Erythroblast (primary cell): ENCODE measurements around the gene PSMD6.

Experiments used
- DNase-seq, 2 experiments: peaks; one replicate each; lab custom pipeline; 2025; lab: John Stamatoyannopoulos, UW
- GATA1 ChIP-seq: IDR thresholded peaks from 2 replicates; pipeline ENCODE4 v1.6.1; 2011; ENCODE audit warnings: low read depth, mild to moderate bottlenecking, control low read depth, low read length, moderate library complexity
- POLR2A ChIP-seq: IDR thresholded peaks from 2 replicates; pipeline ENCODE4 v1.6.1; 2011; ENCODE audit warnings: mild to moderate bottlenecking, low read length

The PSMD6 gene

DNA sequence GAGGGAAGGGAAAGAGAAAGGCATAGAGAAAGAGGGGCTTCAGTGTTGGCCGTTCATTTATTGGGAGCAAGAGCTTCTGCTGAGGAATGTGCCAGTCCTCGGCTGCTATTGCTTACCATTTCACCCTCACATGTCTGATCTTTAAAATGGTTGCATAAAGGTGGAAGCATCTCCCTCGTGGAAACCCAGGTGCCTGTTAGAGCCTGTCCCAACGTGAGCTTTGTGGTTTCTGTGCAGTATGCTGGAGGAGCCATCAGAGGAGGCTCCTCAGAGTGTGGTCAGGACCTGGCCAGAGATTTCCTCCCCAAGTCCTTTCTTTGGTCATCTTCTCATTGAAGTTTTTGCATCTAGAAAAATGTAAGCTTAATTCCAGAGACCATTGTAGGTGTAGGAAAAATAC lies 34.4 kb downstream of the PSMD6 start:
- TF ChIP-seq GATA1 (no peak), POLR2A (no peak)

DNA sequence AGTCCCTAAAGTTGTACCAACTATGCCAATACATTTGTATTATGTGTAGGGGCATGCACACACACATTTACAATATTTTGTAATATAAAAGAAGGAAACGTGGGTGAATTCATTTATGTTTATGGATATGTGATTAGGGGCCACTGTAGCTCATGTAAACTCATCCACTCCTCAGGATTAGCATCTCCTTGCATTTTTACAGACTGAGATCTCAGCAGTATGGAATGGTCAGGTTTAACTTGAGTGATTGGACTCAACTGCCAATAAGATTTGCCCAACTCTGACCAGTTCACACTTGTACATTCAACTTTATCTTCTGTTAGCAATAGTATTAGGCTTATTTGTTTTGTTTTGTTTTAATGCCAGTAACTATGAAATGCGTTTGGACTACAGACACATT lies 36.5 kb downstream of the PSMD6 start:
- no peak for DNase-seq
- TF ChIP-seq GATA1 (no peak), POLR2A (no peak)

More for the DNA sequence above, 34.4 kb downstream of the PSMD6 start:
- no peak for DNase-seq

DNA sequence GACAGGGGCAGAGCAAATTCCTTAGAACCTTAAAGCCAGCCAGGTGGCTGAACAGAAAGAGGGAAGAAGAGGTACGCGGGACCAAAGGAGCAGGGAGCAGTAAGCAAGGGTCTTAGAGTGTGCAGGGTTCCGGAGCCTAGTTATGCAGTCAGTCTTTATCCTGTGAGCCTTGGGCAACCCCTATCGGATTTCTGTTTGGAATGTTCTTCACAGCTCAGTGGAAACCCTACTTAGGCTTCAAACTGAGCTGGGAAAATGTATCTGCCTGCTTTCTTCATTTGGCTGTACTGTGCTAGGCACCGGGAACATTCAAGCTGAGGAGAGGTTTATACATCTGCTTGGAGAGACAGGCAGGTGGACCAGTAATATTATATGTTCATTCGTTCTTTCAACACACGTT lies 37.1 kb downstream of the PSMD6 start:
- no peak for DNase-seq
- TF ChIP-seq GATA1 (no peak), POLR2A (no peak)

DNA sequence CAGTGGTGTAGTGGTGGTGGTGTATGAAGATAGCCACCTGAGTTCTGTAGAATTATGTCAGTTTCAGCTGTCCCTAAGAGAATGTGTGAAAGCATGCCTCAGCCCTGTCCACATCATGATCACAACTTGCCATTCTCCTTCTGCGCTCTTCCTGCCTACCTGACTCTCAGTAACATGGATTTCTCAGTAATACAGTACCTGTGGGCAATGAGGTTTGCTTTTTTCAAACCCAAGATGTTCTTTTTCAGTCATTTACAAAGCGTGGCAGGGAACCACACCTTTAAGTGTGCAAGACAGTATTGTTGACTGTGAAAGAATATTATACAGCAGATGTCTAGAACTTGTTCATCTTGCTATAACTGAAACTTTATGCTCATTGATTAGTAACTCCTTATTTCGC lies 38.9 kb downstream of the PSMD6 start:
- no peak for DNase-seq
- no peak for TF ChIP-seq POLR2A
- no peak for TF ChIP-seq GATA1

DNA sequence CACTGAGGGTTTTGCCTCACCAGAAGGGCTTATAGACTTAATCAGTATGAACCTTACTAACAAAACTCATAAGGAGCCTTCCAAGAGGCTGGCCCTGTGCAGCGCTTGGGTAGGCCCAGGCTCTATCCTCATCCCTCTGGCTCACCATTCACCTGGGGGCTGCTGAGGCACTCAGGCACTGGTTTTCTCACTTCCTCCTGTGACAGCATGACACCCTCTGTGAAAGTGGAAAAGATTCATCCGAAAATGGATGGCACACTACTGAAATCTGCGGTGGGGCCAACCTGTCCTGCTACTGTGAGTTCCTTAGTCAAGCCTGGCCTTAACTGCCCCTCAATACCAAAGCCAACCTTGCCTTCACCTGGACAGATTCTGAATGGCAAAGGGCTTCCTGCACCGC lies 41.3 kb downstream of the PSMD6 start:
- no peak for DNase-seq
- no peak for TF ChIP-seq POLR2A

DNA sequence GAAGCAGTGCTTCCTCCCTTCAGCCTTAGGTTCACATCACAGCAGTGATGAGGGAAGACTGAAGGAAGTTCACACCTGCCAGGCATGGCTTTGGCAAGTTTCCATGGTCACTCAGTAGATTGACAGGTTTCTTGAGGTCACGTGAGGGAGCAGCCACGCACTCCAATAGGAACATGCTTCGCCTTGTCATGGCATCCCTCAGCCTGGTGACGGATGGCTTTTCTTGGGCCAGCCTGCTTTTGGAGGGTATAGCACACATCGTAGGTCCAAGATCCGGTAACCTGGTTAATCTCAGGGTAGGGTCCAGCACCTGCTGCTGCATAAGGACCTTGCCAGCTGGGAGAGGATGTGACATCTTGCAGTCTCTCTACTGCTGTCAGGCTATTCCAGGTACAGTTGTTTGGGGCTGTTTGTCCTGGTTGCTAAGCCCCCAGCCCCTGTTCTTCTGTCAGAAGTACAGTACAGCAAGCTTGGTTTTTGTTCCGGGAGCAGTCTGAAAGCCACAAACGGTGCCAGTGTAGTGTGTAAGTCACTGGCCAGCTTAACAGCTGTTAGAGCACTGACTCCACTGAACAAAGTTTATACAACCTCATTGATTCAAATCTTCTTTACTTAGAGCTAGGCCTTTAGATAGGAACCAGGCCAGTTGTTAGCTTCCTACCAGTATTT lies 42.3 kb downstream of the PSMD6 start:
- no peak for DNase-seq
- no peak for TF ChIP-seq GATA1
- no peak for TF ChIP-seq POLR2A

DNA sequence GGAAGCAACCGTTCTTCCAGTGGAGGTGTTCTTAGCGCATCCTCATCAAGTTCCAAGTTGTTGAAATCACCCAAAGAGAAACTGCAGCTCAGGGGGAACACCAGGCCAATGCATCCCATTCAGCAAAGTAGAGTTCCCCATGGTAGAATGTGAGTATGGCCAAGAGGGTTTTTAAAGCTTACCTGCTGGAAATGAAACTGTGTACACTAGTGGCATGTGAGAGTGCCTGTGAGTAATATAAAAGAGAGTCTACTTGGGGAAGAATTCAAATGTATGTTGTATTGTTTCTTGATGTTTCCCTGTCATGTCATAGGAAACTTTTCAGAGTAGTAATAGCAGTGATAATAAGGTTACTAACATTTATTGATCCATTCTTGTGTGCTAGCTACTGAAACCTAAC lies 43.3 kb downstream of the PSMD6 start:
- TF ChIP-seq GATA1 (no peak), POLR2A (no peak)
- DNase-seq: no peak

DNA sequence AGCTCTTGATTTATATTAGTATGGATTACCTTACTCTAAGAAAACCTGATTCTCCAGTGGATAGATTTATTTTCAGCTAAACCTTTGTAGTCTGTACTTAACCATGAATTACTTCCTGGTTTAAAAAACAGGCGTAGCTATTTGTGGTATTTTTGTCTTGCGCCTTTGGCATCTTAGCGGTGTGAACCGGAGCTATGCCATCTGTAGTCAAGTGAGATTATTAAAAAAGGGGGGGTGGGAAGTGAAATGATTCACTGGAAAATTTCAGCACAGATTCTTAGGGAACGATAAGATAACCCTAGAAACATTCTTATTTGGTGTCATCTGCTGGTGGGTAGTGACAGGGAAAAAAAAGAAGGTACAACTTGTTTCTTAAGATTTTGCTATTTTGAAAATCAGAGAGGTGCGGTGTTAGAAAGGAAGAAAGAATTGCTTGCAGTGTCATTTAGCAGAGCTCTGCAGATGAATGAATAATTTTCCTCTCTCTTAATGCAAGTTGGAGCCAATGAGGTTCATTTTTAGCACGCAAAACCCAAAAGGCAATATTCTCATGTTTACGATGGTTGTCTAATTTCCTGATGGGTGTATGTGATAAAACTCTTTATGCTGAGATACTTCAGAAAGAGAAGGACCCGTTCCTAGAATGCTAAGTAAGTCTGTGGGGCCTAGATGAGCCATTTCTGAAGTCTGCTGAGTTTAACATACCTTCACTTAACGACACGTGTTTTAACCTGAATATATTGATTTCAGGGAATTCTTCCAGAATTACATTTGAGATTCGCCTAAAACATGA lies 44.0 kb downstream of the PSMD6 start:
- DNase-seq: no peak
- TF ChIP-seq POLR2A (no peak), GATA1 (no peak)

DNA sequence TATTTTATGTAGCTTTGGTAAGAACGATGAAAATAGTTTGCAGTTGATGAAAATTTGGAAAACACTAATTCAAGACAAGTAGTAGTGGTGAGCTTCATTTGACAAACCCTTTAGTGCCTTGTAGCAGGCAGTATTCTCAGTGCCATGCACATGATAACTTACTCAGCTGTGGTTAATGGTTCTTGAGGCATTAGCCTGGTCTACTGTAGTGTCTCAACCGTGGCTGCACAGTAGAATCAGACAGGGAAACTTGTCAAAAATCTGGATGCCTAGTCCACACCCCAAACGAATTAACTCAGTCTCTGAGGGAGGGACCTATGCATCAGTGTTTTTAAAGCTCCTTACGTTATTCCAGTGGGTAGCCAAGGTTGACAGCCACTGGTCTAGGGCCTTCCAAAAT lies 45.4 kb downstream of the PSMD6 start:
- DNase-seq: no peak
- no peak for TF ChIP-seq POLR2A
- TF ChIP-seq GATA1: no peak

DNA sequence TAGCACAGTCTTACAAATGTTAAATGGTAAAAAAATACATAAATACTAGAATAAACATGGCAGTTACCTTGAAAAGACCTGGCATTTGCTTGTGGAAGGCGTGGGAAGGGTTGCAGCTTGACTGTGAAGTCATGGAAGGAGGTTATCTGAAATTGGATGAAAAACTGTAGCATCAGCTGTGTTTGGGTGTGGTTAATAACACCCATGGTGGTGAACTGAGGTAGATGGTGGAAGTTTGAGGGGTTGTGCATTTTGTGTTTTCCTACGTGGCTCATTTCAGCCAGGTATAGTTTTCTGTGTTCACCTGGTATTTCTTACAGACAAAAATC lies 46.5 kb downstream of the PSMD6 start:
- no peak for TF ChIP-seq GATA1
- no peak for TF ChIP-seq POLR2A
- DNase-seq: peak; percentile 60 to 67

DNA sequence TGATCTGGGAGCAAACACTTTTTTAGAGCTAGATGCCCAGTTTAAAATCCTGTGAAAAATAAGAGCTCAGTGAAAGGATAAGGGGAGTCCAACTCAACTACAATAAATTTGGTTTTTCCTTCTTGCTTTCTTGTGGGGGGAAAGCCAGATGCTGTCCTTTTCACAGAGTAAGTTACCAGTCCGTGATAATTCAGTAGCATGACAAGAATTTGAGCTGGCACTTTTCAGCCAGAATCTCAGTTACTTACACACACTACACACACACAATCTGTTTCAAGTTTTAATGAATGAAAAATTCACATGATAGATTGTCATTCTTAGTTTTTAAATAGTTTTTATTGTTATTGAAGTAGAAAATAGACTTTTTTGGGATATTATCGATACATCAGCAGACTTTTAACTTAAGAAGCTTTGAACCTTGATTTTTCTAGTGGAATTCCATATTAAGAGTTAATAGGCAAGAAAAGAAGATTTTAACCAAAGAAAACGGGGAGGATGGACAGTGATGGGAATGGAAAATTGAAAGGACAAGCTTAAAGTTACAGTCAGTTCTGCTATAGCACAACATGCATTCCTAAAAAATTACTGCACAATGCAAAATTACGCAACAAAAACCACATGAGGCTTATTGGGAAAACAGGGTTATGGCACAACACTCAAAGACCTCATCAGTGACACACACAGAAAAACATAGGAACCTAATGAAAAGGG lies 47.0 kb downstream of the PSMD6 start:
- DNase-seq: no peak
- TF ChIP-seq GATA1: no peak
- no peak for TF ChIP-seq POLR2A

DNA sequence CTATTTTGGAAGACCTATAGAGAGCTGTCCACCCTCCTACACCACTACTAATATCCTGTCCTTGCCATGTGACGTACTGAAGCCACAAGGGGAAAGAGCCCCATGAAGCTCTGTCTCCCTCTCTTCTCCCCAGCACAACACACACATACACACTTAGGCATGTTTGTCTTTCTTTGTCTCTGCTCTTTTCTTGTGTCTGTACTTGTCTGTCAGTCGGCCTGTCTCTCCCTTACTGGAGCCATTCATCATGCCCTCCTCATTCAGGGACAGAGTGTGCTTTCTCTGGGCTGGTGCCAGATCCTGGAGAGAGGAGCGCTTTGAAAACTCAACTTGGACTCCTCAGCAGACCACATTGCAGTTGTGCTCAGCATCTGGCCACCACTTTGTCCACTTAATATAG lies 47.6 kb downstream of the PSMD6 start:
- TF ChIP-seq POLR2A (no peak), GATA1 (no peak)
- no peak for DNase-seq

DNA sequence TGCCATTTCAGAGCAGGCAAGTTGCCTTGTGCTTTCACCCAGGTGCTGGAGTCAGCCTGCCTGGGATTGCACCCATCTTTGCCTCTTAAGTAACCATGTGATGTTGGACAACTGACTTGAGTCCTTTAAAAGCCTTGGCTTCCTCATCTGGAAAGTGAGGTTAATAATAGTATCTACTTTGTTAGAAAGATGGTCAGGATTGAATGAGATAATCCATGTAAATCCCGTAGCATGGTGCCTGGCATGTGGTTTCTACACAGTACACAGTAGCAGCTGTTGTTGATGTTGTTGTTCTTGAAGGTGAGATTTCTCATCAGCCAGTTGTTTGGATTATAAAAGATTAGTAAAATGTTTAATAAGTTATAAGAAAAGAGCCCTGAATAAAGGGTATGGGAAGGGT lies 48.8 kb downstream of the PSMD6 start:
- TF ChIP-seq POLR2A: no peak
- no peak for TF ChIP-seq GATA1
- no peak for DNase-seq

DNA sequence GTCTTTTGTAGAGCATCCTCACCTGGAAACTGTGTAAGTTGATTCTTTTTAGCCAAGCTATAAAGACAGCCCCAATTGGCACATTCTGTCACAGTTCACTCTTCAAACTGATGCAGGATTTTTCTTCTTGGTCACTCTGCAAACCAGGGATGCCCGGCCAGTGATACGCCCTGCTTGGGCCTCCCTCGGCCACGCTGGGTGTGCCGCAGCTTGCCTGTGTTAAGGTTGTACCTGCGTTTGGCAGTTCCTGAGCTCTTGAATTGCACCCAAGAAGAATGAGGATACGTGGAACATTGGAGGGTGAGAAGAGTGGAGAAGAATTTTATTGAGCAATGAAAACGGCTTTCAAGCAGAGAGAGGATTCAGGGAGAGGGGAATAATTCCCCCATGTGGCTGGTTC lies 49.9 kb downstream of the PSMD6 start:
- TF ChIP-seq GATA1 (no peak), POLR2A (no peak)
- no peak for DNase-seq

DNA sequence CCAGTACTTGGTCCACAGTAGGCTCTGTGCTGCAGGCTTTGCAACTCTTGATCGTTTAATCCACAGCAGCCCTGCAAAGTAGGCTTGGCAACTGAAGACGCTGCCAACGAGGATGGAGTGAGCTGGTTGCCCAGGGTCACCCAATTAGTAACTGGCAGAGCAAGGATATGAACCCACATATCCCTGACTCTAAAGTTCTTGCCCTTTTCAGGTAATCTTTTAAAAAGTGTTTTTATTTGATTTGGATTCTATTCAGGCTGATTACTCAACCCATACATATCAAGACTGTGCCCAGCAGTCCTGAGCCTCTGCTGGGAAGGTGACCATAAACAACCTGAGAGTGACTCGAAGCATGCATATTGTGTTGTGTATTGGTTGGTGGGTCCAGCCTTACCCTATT lies 50.3 kb downstream of the PSMD6 start:
- TF ChIP-seq POLR2A: no peak
- TF ChIP-seq GATA1: no peak

More for the DNA sequence above, 50.3 kb downstream of the PSMD6 start:
- no peak for DNase-seq
